ENCODE results near the gene EGFL7. TPM values are rescaled to one million over a fixed set of nuclear protein-coding genes. Genes with fewer than 3 reads are reported as not detected.

The EGFL7 gene
- 31.8 and 34.6 TPM in 2 replicates for total RNA-seq (2014; rRNA removed; shearing (Covaris generic))
- polyA plus RNA-seq (2015; cell fraction: cytosol; rRNA removed) = 31.5 and 38.7 TPM in 2 replicates
- polyA plus RNA-seq (2015; cell fraction: nucleus; rRNA removed) = 26.2 and 29.2 TPM in 2 replicates

DNA sequence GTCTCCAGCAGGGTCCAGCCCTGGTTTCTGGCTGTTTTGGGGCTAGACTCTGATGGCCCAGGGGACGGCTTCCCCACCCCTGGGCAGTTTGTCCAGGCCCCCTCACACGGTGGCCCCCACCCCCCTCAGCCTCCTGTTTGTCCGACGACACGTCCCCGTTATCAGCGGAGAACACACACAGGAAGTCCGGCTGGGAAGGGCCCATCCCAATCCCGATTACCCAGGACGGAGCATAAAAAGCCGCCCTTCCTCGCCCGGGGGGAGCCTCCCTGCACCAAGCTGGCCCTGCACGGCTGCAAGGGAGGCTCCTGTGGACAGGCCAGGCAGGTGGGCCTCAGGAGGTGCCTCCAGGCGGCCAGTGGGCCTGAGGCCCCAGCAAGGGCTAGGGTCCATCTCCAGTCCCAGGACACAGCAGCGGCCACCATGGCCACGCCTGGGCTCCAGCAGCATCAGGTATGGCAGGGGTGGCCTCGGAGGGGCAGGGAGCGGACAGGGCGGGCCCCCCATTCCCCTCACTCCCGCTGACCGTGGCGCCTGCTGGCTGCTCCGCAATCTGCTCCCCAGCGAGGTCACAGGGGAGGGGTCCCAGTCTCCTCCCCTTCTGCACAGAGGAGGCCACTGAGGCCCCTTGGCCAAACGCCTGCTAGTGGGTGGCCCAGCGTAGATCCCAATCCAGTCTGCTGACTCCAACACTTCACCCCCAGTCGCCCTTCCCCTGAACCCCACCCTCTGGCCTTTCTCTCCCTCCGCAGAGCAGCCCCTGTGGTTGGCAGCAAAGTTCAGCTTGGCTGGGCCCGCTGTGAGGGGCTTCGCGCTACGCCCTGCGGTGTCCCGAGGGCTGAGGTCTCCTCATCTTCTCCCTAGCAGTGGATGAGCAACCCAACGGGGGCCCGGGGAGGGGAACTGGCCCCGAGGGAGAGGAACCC lies at the start of gene EGFL7:
Gene EGFL7, plus strand, starts transcription at position 261 of the 926 bp plus-strand sequence. CDS start 5,367 bp downstream, outside the sequence.
- no peak for DNase-seq (ENCODE audit: low read depth)

DNA sequence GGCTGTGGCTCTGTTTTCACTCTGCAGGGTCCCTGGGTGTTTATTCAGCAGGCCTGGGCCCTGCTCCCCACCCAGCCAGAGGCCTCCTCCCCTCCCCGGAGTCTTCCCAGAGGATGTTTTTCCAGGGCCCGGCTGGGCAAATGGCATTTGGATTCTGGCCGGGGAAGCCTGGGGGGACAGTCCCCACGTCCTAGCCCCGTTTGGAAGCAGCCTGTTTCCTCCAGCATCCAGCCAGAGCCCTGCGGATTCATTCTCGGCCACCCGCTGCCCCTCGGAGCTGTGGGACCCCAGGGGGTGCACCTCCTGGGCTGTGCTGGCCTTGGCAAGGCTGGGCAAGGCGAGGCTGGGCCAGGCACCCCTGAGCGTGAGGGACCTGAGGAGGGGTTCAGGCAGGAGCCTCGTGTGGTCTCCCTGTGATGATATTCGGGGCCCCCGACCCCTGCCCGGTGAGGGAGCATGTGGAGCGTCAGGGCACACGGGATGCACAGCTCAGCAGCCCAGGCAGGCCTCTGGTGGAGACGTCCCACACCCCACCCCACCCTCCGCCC lies 48.8 kb upstream of the EGFL7 start:
- no peak for DNase-seq (ENCODE audit: low read depth)

GRCh38 chr9:136614372-136614922 lies 48.3 kb upstream of the EGFL7 start:
- DNase-seq (ENCODE audit: low read depth) = peak; percentile 64

DNA sequence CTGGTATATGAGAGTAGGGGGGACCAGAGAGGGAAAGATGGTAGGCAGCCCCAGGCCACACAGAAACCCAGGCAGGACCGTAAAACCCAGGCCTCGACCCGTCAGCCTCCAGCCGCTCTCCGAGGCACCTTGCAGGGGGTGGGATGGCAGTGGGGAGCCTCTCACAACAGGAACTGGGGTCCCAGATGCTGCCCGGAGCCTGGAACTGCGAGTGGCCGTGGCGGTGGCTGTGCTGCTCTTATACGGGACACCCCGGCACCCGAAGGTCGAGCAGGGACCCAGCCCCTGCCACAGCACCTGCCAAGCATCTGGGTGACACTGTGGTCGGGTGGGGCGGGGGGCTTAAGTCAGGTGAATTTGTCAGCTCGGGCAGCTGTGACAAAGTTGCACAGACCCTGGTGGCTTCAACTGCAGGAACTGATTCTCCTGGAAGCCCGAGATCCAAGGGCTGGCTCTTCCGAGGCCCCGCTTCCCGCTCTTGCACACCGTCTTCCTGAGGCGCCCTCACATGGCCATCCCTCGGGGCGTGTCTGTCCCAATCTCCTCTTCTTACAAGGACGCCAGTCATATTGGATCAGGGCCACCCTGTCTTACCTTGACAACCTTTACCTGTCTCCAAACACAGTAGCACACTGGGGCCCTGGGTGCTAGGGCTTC lies 47.6 kb upstream of the EGFL7 start:
- DNase-seq (ENCODE audit: low read depth) = peak; percentile 17

DNA sequence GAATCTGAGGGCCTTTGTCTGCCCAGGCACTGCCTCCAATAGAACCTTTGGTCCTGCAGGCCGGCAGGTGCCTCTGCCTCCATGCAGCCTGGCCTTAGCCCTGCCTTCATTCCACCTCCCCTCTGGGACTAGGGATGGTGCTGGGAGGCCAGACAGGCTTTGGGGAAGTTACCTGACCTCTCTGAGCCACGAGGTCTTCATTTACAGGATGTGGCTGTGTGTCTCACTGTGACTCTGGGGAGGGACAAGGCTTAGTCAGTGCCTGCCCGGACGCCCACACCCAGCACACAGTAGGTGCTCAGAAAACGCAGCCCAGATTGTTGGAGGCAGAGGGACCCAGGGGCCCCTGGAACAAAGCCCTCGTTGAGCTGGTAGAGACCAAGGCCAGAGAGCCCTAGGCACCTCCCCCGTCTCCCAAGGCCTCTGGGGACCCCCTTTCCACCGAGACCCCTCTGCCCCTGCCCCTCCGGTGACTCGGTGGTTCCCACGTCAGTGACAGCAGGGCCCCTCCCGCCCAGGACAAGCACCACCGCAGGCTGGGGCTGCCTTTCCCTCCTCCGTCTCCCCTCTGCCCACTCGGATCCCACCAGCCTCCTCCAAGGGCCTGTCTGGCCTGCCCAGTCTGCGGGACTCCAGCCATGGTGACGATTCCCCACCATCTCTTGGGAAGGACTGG lies 46.9 kb upstream of the EGFL7 start:
- peak; percentile 32 for DNase-seq (ENCODE audit: low read depth)

DNA sequence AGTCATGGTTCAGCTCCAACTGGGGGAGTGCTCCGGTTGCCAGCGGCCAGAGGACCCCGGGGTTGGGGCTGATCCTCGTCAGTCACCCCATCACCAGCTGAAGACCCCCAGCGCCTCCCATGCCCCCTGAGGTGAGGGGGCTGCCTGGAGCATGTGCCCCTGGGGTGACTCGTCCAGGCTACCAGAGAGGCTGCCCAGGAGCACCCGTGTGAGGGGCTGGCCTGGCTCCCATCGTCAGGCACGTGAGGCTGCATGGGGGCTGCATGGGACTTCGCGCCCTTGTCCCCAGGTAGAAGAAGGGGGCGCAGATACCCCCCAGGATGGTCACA lies 46.4 kb upstream of the EGFL7 start:
- DNase-seq (ENCODE audit: low read depth) = no peak

GRCh38 chr9:136616948-136617695 lies 45.6 kb upstream of the EGFL7 start:
- DNase-seq (ENCODE audit: low read depth) = no peak

- DNase-seq (ENCODE audit: low read depth) = no peak
Measured at GRCh38 chr9:136617746-136618579, 44.8 kb upstream of the EGFL7 start.

GRCh38 chr9:136618580-136619547 lies 43.9 kb upstream of the EGFL7 start:
- DNase-seq (ENCODE audit: low read depth) = no peak

DNA sequence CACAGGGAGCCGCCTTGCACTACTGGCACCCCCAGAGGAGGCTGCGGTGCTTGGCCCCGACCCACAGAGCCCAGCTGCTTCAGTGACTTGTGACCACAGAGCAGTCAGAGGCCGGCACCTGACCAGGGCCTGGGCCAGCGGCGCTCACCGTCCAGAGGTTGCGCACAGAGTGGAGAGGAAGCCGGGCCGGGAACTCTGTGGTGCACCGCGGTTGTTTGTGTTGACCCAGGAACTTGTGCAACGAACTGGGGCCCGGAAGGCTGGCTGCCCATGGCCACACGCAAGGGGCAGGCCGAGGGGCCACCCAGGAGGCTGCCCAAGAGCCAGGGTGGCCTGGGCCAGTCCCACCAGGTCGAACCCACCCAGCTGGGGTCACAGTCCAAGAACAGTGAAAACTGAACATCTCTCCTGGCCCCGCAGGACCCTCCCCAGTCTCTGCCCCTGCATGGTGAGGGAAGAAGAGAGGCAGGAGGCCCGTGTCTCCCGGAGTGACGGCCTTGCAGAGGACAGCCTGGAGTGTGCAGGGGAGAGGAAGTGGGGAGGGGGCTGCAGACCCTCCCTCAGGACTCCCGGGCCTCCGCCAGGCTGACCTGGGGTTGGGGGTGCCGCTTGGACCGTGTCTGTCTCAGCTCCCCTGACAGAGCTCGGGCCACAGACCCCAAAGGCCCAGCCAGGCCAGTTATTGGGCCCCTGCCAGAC lies 42.8 kb upstream of the EGFL7 start:
- DNase-seq (ENCODE audit: low read depth) = peak; percentile 29

GRCh38 chr9:136620441-136621018 lies 42.2 kb upstream of the EGFL7 start:
- DNase-seq (ENCODE audit: low read depth) = no peak

DNA sequence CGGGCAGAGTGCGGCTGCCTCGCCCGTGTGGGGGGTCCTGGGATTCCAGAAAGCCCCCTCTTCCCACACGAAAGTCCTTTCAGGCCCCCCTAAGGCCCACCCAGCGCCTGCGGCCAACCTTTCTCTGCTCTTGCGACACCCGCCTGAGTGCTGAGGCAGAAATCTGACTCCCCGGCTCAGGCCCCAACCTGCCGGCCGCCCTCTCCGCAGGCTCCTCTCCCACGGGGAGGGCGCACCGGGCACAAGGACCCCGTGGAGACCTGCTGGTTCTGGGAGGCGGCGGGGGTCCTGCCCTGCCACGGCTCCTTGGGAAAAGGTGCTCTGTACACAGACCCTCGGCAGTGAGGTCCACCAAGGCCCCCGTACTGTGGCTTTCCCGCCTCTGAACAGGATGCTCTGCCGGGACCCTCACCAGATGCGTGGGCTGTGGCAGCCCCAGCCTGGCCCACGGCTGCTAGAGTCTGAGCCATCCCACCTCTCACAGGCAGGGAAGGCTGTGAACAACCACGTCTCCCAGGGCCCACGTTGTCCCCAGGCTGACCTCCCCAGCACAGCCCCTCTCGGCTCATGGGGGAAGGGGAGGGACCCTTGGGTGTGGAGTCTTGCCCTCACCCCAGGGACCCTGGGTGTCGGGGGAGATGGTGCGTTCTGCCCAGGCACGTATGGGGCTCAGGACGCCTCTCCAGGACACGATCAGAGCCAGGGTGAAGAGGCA lies 41.5 kb upstream of the EGFL7 start:
- DNase-seq (ENCODE audit: low read depth) = no peak

DNA sequence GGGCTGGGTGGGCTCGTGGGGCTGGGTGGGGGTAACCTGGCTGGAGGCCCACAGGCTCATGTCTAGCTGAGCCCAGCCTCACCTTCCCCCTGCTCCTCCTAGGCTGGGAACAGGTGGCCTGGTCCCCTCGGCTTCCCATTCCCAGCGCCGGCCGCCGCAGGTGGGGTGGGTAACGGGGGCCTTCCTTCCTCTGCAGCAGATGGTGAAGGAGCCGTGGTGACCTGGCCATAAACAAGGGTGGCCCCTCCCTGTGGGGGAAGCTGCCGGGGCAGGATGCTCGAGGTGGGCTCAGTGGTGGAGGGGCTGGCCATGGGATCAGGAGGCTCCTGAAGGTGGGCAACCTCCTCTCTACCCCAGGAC lies 41.0 kb upstream of the EGFL7 start:
- no peak for DNase-seq (ENCODE audit: low read depth)

DNA sequence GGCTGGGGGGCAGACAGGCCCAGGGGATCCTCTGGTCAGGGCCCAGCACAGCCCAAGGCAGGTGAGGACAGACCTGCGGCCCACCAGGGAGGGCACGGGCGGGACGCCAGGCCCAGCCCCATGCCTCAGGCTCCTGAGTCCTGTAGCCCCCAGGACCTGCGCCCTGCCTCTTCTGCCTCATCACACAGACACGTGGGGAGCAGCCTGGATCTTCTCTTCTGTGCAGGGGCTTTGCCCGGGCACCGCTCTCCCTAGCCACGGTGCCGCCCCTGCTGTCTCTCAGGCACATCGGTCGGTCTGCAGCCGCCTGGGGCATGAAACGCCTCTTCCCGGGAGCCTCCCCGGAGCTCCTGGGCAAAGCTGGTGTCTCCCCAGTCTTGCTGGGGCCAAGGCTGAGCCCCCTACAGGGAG lies 40.2 kb upstream of the EGFL7 start:
- DNase-seq (ENCODE audit: low read depth) = no peak

- DNase-seq (ENCODE audit: low read depth) = no peak
Measured at GRCh38 chr9:136623016-136623841, 39.5 kb upstream of the EGFL7 start.

DNA sequence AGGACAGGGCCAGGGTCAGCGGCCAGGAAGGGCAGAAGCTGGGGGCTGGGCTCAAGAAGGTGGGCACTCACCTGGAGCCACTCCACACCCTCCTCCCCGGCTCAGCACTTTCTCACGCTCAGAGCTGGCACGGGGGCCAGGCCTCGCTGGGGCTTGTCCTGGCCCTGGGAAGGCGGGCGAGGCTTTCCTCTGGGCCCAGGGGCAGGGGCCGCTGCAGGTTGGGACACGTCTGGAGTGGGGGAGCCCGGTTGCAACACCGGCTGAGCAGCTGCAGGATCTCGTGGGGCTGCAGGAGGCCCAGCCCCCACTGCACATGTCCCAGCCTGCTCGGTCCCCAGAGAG lies 38.9 kb upstream of the EGFL7 start:
- DNase-seq (ENCODE audit: low read depth) = no peak

Data from HT1080 (cell line).